ENCODE measurements around the gene CGB7. TPM values are rescaled to one million over a fixed set of nuclear protein-coding genes. Genes with fewer than 3 reads are reported as not detected.

Gene CGB7
- total RNA-seq, 2 donors from 2014 or later, result 2.0 to 2.1 TPM

DNA sequence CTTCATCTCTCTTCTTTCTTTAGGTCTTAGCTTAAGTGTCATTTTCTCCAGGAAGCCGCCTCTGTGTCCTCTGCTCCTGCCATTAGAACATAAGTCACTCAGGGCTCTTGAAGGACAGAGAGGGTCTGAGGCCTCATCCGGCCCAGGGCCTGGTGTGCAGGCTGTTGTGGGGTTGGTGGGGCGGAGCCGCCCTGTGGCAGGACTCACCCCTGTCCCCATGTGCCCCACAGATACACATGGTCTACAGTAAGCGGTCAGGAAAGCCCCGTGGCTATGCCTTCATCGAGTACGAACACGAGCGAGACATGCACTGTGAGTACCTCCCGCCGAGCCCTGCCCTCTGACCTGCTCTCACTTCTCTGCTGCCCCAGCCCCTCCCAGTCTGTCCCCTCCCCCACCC lies 43.6 kb upstream of the CGB7 start:
- H3K4me3 ChIP-seq, result no peak overlapping the region
- H3K9me3 ChIP-seq, result no peaks in the 10 kb centered on the region
- WGBS, result 87% methylated on average over 12 of the region's 12 CpGs
- H3K36me3 ChIP-seq, result peaks cover 13 to 24% of the 10 kb centered on the region in 2 donors
- no peak for TF ChIP-seq POLR2A (IDR thresholded peaks at IDR 0.05)
- TF ChIP-seq, protein P1, sequence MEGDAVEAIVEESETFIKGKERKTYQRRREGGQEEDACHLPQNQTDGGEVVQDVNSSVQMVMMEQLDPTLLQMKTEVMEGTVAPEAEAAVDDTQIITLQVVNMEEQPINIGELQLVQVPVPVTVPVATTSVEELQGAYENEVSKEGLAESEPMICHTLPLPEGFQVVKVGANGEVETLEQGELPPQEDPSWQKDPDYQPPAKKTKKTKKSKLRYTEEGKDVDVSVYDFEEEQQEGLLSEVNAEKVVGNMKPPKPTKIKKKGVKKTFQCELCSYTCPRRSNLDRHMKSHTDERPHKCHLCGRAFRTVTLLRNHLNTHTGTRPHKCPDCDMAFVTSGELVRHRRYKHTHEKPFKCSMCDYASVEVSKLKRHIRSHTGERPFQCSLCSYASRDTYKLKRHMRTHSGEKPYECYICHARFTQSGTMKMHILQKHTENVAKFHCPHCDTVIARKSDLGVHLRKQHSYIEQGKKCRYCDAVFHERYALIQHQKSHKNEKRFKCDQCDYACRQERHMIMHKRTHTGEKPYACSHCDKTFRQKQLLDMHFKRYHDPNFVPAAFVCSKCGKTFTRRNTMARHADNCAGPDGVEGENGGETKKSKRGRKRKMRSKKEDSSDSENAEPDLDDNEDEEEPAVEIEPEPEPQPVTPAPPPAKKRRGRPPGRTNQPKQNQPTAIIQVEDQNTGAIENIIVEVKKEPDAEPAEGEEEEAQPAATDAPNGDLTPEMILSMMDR (IDR thresholded peaks at IDR 0.05), result no peak
- TF ChIP-seq POLR2AphosphoS5 (IDR thresholded peaks at IDR 0.05), result no peak
- intact Hi-C loops (cut with DNase I), result no loop called here
- H3K4me1 ChIP-seq (replicated peaks), result peaks cover 9% of the 10 kb centered on the region
- H3K27ac ChIP-seq, result no peak overlapping the region
- DNase-seq (ENCODE audit: low spot score), result no peak
- no peaks in the 10 kb centered on the region for H3K27me3 ChIP-seq (replicated peaks; ENCODE audit: insufficient read depth)

DNA sequence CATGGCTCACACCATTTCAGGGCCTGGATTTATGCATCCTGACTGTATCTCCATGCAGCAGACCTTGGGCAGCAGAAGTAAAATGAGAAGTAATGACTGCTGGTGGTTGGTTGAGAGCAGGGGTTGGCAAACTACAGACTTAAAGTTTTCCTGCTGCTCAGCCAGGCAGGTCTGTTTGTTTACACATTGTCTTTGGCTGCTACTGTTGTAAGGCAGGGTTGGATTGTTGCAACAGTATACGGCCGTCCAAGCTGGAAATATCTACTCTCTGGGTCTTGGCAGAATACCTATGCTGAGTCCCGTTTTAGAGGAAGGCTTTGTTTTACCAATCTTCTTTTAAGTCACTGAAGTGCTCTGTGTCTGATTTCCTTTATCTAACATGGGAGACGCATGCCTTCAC lies 41.2 kb upstream of the CGB7 start:
- intact Hi-C loops (cut with DNase I), result loop anchor here (5.0 kb wide), 2 partner anchors 49 to 109 kb away; no protein-coding TSS in a partner anchor
- peaks cover 16% of the 10 kb centered on the region for H3K4me1 ChIP-seq (replicated peaks)
- WGBS, result 40% methylated on average over 4 of the region's 4 CpGs
- peaks cover 13 to 16% of the 10 kb centered on the region in 2 donors for H3K36me3 ChIP-seq
- peak; percentile 82 for DNase-seq (ENCODE audit: low spot score)
- TF ChIP-seq POLR2A (IDR thresholded peaks at IDR 0.05), result no peak
- TF ChIP-seq POLR2AphosphoS5 (IDR thresholded peaks at IDR 0.05), result peak; percentile 88
- no peaks in the 10 kb centered on the region for H3K27me3 ChIP-seq (replicated peaks; ENCODE audit: insufficient read depth)
- H3K9me3 ChIP-seq, result no peaks in the 10 kb centered on the region
- no peak overlapping the region for H3K4me3 ChIP-seq
- peak overlapping the region; percentile 67 to 72 for H3K27ac ChIP-seq

DNA sequence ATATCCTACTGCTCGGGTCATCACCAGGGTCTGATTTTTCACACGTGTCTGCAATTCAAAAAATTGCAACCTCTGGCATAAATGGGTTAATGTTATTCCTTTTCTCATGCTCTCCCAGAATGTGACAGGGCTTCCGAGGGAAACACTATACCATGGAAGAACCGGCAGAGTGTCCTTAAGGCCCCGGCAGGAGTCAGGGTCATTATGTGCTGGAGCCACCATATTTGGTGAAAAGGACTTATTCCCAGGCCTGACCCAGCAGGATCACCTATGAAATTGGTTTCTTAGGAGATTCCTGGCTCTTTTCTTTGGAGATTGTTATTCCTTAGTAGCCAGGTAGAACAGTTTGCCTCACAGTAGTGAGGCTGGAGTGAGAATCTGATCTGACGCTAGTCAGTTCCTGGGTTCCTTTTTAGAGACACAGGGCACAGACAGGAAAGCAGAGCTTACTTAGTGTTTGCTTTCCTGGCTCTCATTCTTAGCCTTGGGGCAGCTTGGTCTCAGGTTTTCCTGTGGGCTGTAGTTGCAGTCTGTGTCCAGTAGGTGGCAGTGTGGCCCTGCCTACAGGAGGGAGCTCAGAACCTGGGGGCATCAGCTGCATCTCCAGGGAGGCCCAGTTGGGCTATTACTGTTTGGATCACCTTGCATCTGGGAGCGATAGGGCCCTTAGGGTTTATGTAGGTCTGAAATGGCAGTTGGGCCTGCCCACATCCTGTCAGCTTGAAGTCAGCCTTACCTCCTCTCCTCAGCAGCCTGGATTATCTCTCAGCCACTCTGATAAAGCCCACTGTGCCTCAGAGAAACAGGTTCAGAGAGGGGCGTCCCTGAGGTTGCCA lies 40.1 kb upstream of the CGB7 start:
- Histone ChIP-seq H3K27me3 (replicated peaks; ENCODE audit: insufficient read depth) (no peaks in the 10 kb centered on the region), H3K4me3 (no peak overlapping the region), H3K4me1 (replicated peaks) (peaks cover 16% of the 10 kb centered on the region), H3K36me3 (peaks cover 11 to 16% of the 10 kb centered on the region in 2 donors), H3K9me3 (no peaks in the 10 kb centered on the region), H3K27ac (peak overlapping the region; percentile 67 to 72)
- DNase-seq (ENCODE audit: low spot score), result peak; percentile 84
- TF ChIP-seq POLR2A (IDR thresholded peaks at IDR 0.05) (no peak), POLR2AphosphoS5 (IDR thresholded peaks at IDR 0.05) (peak; percentile 88)
- TF ChIP-seq, protein P1 (IDR thresholded peaks at IDR 0.05), result peak; percentile 97 to 99 (median 98)
- WGBS, result 36% methylated on average over 8 of the region's 8 CpGs
- intact Hi-C loops (cut with DNase I), result loop anchor here (5.0 kb wide), 2 partner anchors 50 to 110 kb away; no protein-coding TSS in a partner anchor

DNA sequence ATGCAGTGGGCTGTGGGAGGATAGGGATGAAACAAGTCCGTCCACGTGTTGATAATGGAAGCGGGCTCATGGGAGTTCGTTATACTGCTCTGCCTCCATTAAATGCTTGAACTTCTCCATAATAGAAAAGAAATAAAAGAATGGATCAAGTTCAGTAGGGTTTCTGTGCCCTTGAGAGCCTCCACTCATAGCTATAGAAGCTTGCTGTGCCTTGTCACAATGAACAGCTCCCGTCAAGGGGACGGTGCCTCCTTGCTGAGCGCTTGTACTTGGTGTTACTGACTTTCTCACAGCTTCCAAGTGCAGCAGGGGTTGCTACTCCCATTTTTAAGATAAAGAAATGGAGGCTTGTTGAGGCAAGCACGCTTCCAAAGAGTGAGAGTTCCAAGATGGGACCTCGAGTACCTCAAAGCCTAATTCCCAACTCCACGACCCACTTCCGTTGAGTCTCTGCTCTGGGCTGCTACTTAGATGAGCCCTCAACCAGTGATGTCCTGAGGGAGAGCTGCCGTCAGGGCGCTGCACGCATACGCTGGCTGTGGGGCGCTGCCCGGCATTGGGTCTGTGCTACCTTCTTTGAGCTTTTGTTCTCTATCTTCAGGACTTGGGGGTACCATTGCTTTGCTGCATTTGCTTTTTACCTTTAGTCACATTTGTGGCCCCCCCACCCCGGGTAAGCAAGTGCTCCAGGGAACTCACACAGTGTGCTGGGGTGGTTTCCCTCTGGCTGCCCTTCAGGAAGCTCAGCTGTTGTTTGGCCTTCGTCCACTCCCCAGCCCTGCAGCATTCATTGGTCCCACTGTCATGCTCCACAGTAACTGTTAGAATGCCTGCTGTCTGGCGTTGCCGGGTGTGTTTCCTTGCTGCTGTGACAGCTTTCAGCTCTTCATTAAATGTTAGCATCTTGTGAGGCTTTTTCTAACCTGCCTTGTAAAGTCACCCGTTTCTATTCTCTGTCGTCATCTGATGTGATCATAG lies 37.2 kb upstream of the CGB7 start:
- intact Hi-C loops (cut with DNase I), result loop anchor here (5.0 kb wide), 2 partner anchors 53 to 113 kb away; no protein-coding TSS in a partner anchor
- no peaks in the 10 kb centered on the region for H3K9me3 ChIP-seq
- no peaks in the 10 kb centered on the region for H3K27me3 ChIP-seq (replicated peaks; ENCODE audit: insufficient read depth)
- 61% methylated on average over 23 of the region's 23 CpGs for WGBS
- no peak for DNase-seq (ENCODE audit: low spot score)
- peaks cover 8 to 20% of the 10 kb centered on the region in 2 donors for H3K36me3 ChIP-seq
- H3K4me1 ChIP-seq (replicated peaks), result peaks cover 16% of the 10 kb centered on the region
- H3K27ac ChIP-seq, result peak overlapping the region in 1 of 2 donors; percentile 13
- no peak overlapping the region for H3K4me3 ChIP-seq
- no peak for TF ChIP-seq POLR2AphosphoS5 (IDR thresholded peaks at IDR 0.05)
- TF ChIP-seq POLR2A (IDR thresholded peaks at IDR 0.05), result no peak
- TF ChIP-seq, protein P1 (IDR thresholded peaks at IDR 0.05), result no peak

DNA sequence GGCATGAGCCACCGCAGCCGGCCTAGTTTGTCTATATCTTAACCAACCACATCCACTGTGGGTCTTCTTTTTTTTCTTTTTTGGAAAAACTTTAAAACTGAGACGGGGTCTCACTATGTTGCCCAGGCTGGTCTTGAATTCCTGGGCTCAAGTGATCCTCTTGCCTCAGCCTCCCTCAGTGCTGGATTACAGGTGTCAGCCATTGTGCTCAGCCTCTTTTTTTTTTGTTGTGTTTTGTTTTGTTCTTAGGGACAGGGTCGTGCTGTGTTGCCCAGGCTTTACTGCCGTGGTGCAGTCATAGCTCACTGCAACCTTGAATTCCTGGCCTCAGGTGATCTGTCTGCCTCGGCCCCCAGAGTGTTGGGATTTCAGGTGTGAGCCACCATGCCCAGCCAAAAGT lies 35.1 kb upstream of the CGB7 start:
- WGBS, result 92% methylated on average over 6 of the region's 6 CpGs
- intact Hi-C loops (cut with DNase I), result no loop called here

More for the DNA sequence above, 35.1 kb upstream of the CGB7 start:
- Histone ChIP-seq H3K27ac (no peak overlapping the region), H3K9me3 (no peaks in the 10 kb centered on the region), H3K36me3 (peaks cover 3 to 20% of the 10 kb centered on the region in 2 donors), H3K4me3 (no peak overlapping the region), H3K27me3 (replicated peaks; ENCODE audit: insufficient read depth) (no peaks in the 10 kb centered on the region), H3K4me1 (replicated peaks) (peaks cover 7% of the 10 kb centered on the region)
- no peak for TF ChIP-seq POLR2A (IDR thresholded peaks at IDR 0.05)
- TF ChIP-seq, protein P1 (IDR thresholded peaks at IDR 0.05), result no peak
- no peak for DNase-seq (ENCODE audit: low spot score)

Measured in prostate gland (tissue), 2 donors.